GM23338 (cell line): ENCODE measurements around the gene NLGN3. TPM values are rescaled to one million over a fixed set of nuclear protein-coding genes. Genes with fewer than 3 reads are reported as not detected.

Experiments
- ATAC-seq: fragments of 200-7000 bp; cut with Tn5 transposase; 3 replicates; pipeline ENCODE4 v1.9.1; 2020
- DNase-seq: peaks from one replicate; pipeline ENCODE4 v3.0.0-alpha.2; 2015; ENCODE audit warnings: low spot score
- H2AFZ ChIP-seq: fragments of 200-600 bp; sonication (generic); 2 replicates; pipeline ENCODE4 v1.8.0; 2016; ENCODE audit warnings: antibody characterized with exemption, mild to moderate bottlenecking, moderate library complexity
- H3F3A ChIP-seq: fragments of 200-600 bp; sonication (generic); replicated peaks from 2 replicates; pipeline ENCODE4 v1.8.0; 2017; ENCODE audit warnings: antibody characterized with exemption, mixed run types, low read depth
- H3K27ac ChIP-seq: fragments of 200-600 bp; sonication (generic); 2 replicates; pipeline ENCODE4 v1.6.1; 2016; ENCODE audit warnings: low read depth
- H3K27me3 ChIP-seq: fragments of 200-600 bp; sonication (generic); 2 replicates; pipeline ENCODE4 v1.8.0; 2016; ENCODE audit warnings: mild to moderate bottlenecking, mixed run types, moderate library complexity; ENCODE audit not compliant: insufficient read depth
- H3K36me3 ChIP-seq: fragments of 200-600 bp; sonication (generic); 2 replicates; pipeline ENCODE4 v1.8.0; 2016; ENCODE audit warnings: mild to moderate bottlenecking; ENCODE audit not compliant: insufficient read depth
- H3K4me1 ChIP-seq: fragments of 200-600 bp; sonication (generic); 2 replicates; pipeline ENCODE4 v1.8.0; 2016; ENCODE audit warnings: mild to moderate bottlenecking, moderate library complexity; ENCODE audit not compliant: insufficient read depth
- H3K4me2 ChIP-seq: fragments of 200-600 bp; sonication (generic); 2 replicates; pipeline ENCODE4 v1.7.1; 2017; ENCODE audit warnings: mixed run types
- H3K4me3 ChIP-seq: fragments of 200-600 bp; sonication (generic); 2 replicates; pipeline ENCODE4 v1.6.1; 2016; ENCODE audit warnings: mixed run types
- H3K79me2 ChIP-seq: fragments of 200-600 bp; sonication (generic); replicated peaks from 2 replicates; pipeline ENCODE4 v1.8.0; 2017; ENCODE audit warnings: mild to moderate bottlenecking; ENCODE audit not compliant: insufficient read depth
- H3K9me2 ChIP-seq: fragments of 200-600 bp; sonication (generic); 2 replicates; pipeline ENCODE4 v1.8.0; 2017; ENCODE audit not compliant: insufficient read depth
- H4K20me1 ChIP-seq: fragments of 200-600 bp; sonication (generic); replicated peaks from 2 replicates; pipeline ENCODE4 v1.8.0; 2017; ENCODE audit warnings: mild to moderate bottlenecking; ENCODE audit not compliant: insufficient read depth
- H3K27ac Mint-ChIP-seq: 2 replicates; pipeline ENCODE4 v1.8.0; 2020; ENCODE audit warnings: inconsistent platforms, mild to moderate bottlenecking, moderate library complexity, mixed read lengths
- H3K27me3 Mint-ChIP-seq: 3 replicates; pipeline ENCODE4 v1.8.0; 2022; ENCODE audit warnings: low read depth, mild to moderate bottlenecking, moderate library complexity, mixed read lengths, inconsistent platforms; ENCODE audit not compliant: insufficient read depth, poor library complexity
- H3K36me3 Mint-ChIP-seq: 3 replicates; pipeline ENCODE4 v1.8.0; 2021; ENCODE audit warnings: low read depth, mild to moderate bottlenecking, inconsistent platforms, moderate library complexity, mixed read lengths
- H3K4me1 Mint-ChIP-seq: 3 replicates; pipeline ENCODE4 v1.8.0; 2020; ENCODE audit warnings: mild to moderate bottlenecking, inconsistent platforms, mixed read lengths
- H3K4me3 Mint-ChIP-seq: 3 replicates; pipeline ENCODE4 v1.8.0; 2021; ENCODE audit warnings: moderate library complexity, mild to moderate bottlenecking, inconsistent platforms, mixed read lengths
- H3K9me3 Mint-ChIP-seq: 3 replicates; pipeline ENCODE4 v1.8.0; 2020; ENCODE audit warnings: moderate library complexity, mild to moderate bottlenecking, inconsistent platforms, mixed read lengths
- NANOG ChIP-seq: IDR thresholded peaks from 2 replicates; pipeline ENCODE4 v1.6.1; 2016; ENCODE audit warnings: antibody characterized with exemption, borderline replicate concordance
- REST ChIP-seq: IDR thresholded peaks from one replicate; pipeline ENCODE4 v1.6.1; 2018; ENCODE audit warnings: antibody characterized with exemption; ENCODE audit not compliant: unreplicated experiment
- ZNF462 ChIP-seq: fragments of 250-450 bp; sonication (Bioruptor Pico); IDR thresholded peaks from 2 replicates; pipeline ENCODE4 v1.5.0; 2020; ENCODE audit warnings: mild to moderate bottlenecking, moderate library complexity
- polyA plus RNA-seq: library from polyadenylated mRNA; unstranded; fragments of >200 nt; fragmentation: Nextera tagmentation; extraction: Ambion mirVana; gene quantifications from 2 replicates; pipeline ENCODE4 v1.2.1, GENCODE V29; 2016
- total RNA-seq: library from RNA; depleted of rRNA; stranded (reverse); fragments of >200 nt; shearing (Covaris generic); gene quantifications from 2 replicates; pipeline ENCODE4 v1.2.3, GENCODE V29; 2014

Gene NLGN3
- total and polyA plus RNA-seq, 2 experiments from 2014 or later, result 4.5 to 17.2 TPM

GRCh38 chrX:71182871-71183270 is 38.2 kb downstream of the NLGN3 start:
- H3K9me3 Mint-ChIP-seq, result no peaks in the 10 kb centered on the region
- peak overlapping the region; percentile 34 for H3K4me3 ChIP-seq

More at GRCh38 chrX:71182871-71183270, 38.2 kb downstream of the NLGN3 start:
- Mint-ChIP-seq H3K36me3 (no peaks in the 10 kb centered on the region), H3K4me3 (peak overlapping the region; percentile 79), H3K27me3 (no peaks in the 10 kb centered on the region), H3K4me1 (peaks cover 25% of the 10 kb centered on the region), H3K27ac (peak overlapping the region; percentile 99)
- Histone ChIP-seq H3K9me2 (no peaks in the 10 kb centered on the region), H4K20me1 (no peaks in the 10 kb centered on the region), H3K4me1 (no peaks in the 10 kb centered on the region; the same call in 1 of the 2 replicates), H3K79me2 (no peaks in the 10 kb centered on the region), H3F3A (no peaks in the 10 kb centered on the region), H3K36me3 (no peaks in the 10 kb centered on the region), H2AFZ (no peak overlapping the region), H3K27ac (peak overlapping the region; percentile 94), H3K27me3 (no peaks in the 10 kb centered on the region), H3K4me2 (peak overlapping the region; percentile 61)
- TF ChIP-seq REST (no peak), NANOG (no peak), ZNF462 (CRISPR knock-in tag) (no peak)
- DNase-seq (peak; percentile 3), ATAC-seq (no peak)
